ENCODE measurements around the gene GALNT5. TPM values are rescaled to one million over a fixed set of nuclear protein-coding genes. Genes with fewer than 3 reads are reported as not detected.

Gene GALNT5
- polyA plus RNA-seq, 1 donor = 1.9 TPM

- no peak for DNase-seq (ENCODE audit: low read depth)
Observed at GRCh38 chr2:157291018-157291417, 33.5 kb downstream of the GALNT5 start.

GRCh38 chr2:157292853-157293252, 35.3 kb downstream of the GALNT5 start:
- no peak for DNase-seq (ENCODE audit: low read depth)

- DNase-seq (ENCODE audit: low read depth) = no peak
Observed at GRCh38 chr2:157296490-157296889, 39.0 kb downstream of the GALNT5 start.

GRCh38 chr2:157296958-157297357, 39.5 kb downstream of the GALNT5 start:
- DNase-seq (ENCODE audit: low read depth) = no peak

- DNase-seq (ENCODE audit: low read depth) = no peak
Observed at GRCh38 chr2:157301307-157301706, 43.8 kb downstream of the GALNT5 start.

- DNase-seq (ENCODE audit: low read depth) = peak; percentile 25
Observed at GRCh38 chr2:157302492-157303099, 45.1 kb downstream of the GALNT5 start.

GRCh38 chr2:157303612-157304011, 46.1 kb downstream of the GALNT5 start:
- no peak for DNase-seq (ENCODE audit: low read depth)

GRCh38 chr2:157304811-157305722, 47.6 kb downstream of the GALNT5 start:
- DNase-seq (ENCODE audit: low read depth) = no peak

GRCh38 chr2:157305723-157306110, 48.2 kb downstream of the GALNT5 start:
- no peak for DNase-seq (ENCODE audit: low read depth)

- DNase-seq (ENCODE audit: low read depth) = no peak
Observed at GRCh38 chr2:157307021-157307420, 49.5 kb downstream of the GALNT5 start.

- no peak for DNase-seq (ENCODE audit: low read depth)
Observed at GRCh38 chr2:157309878-157310277, 52.4 kb downstream of the GALNT5 start.

GRCh38 chr2:157311706-157312105, 54.2 kb downstream of the GALNT5 start:
- no peak for DNase-seq (ENCODE audit: low read depth)

- no peak for DNase-seq (ENCODE audit: low read depth)
Observed at GRCh38 chr2:157312866-157313486, 55.5 kb downstream of the GALNT5 start.

- no peak for DNase-seq (ENCODE audit: low read depth)
Observed at GRCh38 chr2:157315901-157316300, 58.4 kb downstream of the GALNT5 start.

- no peak for DNase-seq (ENCODE audit: low read depth)
Observed at GRCh38 chr2:157318884-157319283, 61.4 kb downstream of the GALNT5 start.

GRCh38 chr2:157319795-157320194, 62.3 kb downstream of the GALNT5 start:
- DNase-seq (ENCODE audit: low read depth) = no peak

GRCh38 chr2:157320409-157320808, 62.9 kb downstream of the GALNT5 start:
- no peak for DNase-seq (ENCODE audit: low read depth)

- no peak for DNase-seq (ENCODE audit: low read depth)
Observed at GRCh38 chr2:157321466-157321865, 64.0 kb downstream of the GALNT5 start.

- DNase-seq (ENCODE audit: low read depth) = no peak
Observed at GRCh38 chr2:157322432-157322831, 64.9 kb downstream of the GALNT5 start.

- no peak for DNase-seq (ENCODE audit: low read depth)
Observed at GRCh38 chr2:157324331-157324843, 66.9 kb downstream of the GALNT5 start.

GRCh38 chr2:157325786-157326185, 68.3 kb downstream of the GALNT5 start, which contains the start of gene ERMN:
ERMN (minus strand) TSS chr2:157325824; CDS start chr2:157325642, 182 bp downstream.
- DNase-seq (ENCODE audit: low read depth) = no peak

- no peak for DNase-seq (ENCODE audit: low read depth)
Observed at GRCh38 chr2:157326698-157327097, 69.2 kb downstream of the GALNT5 start.
